ENCODE data around the gene ATP6V1G1. TPM values are rescaled to one million over a fixed set of nuclear protein-coding genes. Genes with fewer than 3 reads are reported as not detected.

The ATP6V1G1 gene
- total RNA-seq, 4 donors from 2014 or later, result 152 to 214 (median 185) TPM

GRCh38 chr9:114606068-114606467 is 18.5 kb downstream of the ATP6V1G1 start:
- DNase-seq (ENCODE audit: low spot score in 2 of 2), result no peak
- WGBS, 2 donors, result 62 to 72% methylated on average over 7 of the region's 7 CpGs
- intact Hi-C loops (cut with DNase I; ENCODE audit: low total_unique reads), result no loop called here
- TF ChIP-seq POLR2A (IDR thresholded peaks at IDR 0.05), result no peak
- TF ChIP-seq, protein P1, sequence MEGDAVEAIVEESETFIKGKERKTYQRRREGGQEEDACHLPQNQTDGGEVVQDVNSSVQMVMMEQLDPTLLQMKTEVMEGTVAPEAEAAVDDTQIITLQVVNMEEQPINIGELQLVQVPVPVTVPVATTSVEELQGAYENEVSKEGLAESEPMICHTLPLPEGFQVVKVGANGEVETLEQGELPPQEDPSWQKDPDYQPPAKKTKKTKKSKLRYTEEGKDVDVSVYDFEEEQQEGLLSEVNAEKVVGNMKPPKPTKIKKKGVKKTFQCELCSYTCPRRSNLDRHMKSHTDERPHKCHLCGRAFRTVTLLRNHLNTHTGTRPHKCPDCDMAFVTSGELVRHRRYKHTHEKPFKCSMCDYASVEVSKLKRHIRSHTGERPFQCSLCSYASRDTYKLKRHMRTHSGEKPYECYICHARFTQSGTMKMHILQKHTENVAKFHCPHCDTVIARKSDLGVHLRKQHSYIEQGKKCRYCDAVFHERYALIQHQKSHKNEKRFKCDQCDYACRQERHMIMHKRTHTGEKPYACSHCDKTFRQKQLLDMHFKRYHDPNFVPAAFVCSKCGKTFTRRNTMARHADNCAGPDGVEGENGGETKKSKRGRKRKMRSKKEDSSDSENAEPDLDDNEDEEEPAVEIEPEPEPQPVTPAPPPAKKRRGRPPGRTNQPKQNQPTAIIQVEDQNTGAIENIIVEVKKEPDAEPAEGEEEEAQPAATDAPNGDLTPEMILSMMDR (IDR thresholded peaks at IDR 0.05), result no peak
- H3K4me3 ChIP-seq (ENCODE audit: low read depth, poor library complexity, severe bottlenecking), result no peak overlapping the region

GRCh38 chr9:114606597-114607207 is 19.1 kb downstream of the ATP6V1G1 start:
- no peak overlapping the region for H3K4me3 ChIP-seq (ENCODE audit: low read depth, poor library complexity, severe bottlenecking)
- DNase-seq (ENCODE audit: low spot score in 2 of 2), result no peak
- TF ChIP-seq POLR2A (IDR thresholded peaks at IDR 0.05), result no peak
- TF ChIP-seq, protein P1 (IDR thresholded peaks at IDR 0.05), result no peak
- intact Hi-C loops (cut with DNase I; ENCODE audit: low total_unique reads), result no loop called here

DNA sequence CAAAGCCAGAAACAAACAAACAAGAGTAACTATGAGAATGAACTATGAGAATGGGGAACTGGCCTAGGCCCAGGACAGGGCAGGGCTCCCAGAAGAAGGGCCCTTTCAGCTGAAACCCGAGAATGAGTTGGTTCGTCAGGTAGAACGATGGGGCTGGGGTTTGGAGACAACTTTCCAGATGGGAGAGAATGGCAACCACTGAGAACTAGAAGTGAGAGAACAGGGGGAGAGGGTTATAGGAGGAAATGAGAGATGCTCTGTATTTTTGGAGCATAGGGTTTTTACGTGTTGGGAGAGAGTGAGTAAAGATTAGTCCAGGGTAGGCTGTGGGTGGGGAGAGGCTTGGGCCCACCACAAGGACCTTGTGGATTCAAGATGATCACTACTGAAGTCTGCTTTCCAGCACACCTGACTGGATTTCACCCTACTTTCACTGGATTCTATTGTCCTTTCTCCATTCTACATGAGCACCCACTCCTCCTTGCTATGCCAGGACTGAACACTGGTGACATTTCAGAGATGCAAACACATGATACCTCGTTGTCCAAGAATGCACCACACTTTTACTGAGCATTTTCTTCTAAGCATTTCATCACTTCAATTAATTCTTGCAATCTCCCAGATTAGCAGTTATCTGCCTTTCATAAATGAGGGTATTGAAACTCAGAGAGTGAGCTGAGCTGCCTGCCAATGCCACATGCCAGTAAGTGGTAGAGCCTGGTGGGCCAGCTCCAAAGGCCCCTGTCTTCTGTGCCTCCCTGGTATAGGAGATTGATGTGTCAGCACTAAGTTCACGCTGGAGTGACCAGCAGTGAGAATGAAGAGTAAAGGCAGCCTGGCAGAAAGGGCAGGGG is 20.3 kb downstream of the ATP6V1G1 start:
- DNase-seq (ENCODE audit: low spot score in 2 of 2), result no peak
- TF ChIP-seq POLR2A (IDR thresholded peaks at IDR 0.05), result no peak
- WGBS, 2 donors, result 86% methylated on average over 6 of the region's 6 CpGs
- intact Hi-C loops (cut with DNase I; ENCODE audit: low total_unique reads), result no loop called here
- no peak overlapping the region for H3K4me3 ChIP-seq (ENCODE audit: low read depth, poor library complexity, severe bottlenecking)

DNA sequence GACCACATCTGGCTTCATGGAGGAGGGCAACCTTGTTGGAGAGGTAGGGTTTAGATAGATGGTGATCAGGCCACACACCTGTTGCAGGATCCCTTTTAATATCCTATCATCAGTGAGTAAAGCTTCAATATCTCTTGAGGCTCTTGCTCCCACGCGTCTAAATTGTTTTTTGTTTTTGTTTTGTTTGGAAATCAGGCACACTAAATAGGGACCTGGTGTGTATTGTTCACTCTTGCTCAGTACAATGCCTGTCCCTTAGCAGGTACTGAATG is 20.9 kb downstream of the ATP6V1G1 start:
- DNase-seq (ENCODE audit: low spot score in 2 of 2), result no peak
- TF ChIP-seq, protein P1 (IDR thresholded peaks at IDR 0.05), result no peak
- TF ChIP-seq POLR2A (IDR thresholded peaks at IDR 0.05), result no peak
- intact Hi-C loops (cut with DNase I; ENCODE audit: low total_unique reads), result no loop called here
- WGBS, 2 donors, result 76 to 81% methylated on average over 2 of the region's 2 CpGs
- H3K4me3 ChIP-seq (ENCODE audit: low read depth, poor library complexity, severe bottlenecking), result no peak overlapping the region

DNA sequence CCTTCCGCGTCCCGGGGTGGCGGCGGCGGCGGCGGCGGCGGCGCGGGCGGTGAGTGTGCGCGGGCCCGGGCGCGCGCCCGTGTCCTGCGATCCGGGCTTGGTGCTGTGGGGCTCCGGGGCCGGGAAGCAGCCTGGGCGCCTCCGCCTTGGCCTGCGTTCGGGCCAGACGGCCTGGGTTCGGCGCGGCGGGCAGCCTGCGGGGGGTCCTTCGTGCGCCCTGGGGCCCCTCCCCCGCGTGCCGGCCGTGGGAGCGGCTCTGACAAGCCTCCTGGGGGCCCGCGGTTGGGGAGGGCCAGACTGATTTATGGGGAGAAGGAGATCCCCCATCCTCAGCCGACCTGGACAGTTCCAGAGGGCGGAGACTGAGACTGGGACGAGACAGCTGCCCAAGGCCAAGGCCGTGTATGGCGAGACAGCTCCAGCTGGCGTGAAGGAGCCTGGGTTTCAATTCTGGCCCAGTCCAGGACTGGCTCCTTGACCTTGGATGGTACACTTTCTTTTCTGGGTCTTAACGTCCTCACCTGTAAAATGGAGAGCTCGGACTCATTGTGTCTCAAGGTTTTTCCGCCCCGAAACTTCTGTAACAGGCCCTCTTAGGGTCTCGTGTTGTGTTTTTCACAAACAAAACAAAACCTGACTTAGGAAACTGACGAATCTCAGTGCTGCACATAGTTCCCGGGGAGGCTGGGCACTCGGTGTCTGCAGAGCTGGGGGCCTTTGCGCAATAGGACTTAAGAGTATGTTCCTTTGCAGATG is 24.1 kb downstream of the ATP6V1G1 start:
- WGBS, 2 donors, result 8 to 14% methylated on average over 15 to 16 of the region's 58 CpGs
- peak overlapping the region; percentile 55 for H3K4me3 ChIP-seq (ENCODE audit: low read depth, poor library complexity, severe bottlenecking)
- intact Hi-C loops (cut with DNase I; ENCODE audit: low total_unique reads), result no loop called here
- peak; percentile 26 to 90 for DNase-seq (ENCODE audit: low spot score in 2 of 2)
- no peak for TF ChIP-seq POLR2A (IDR thresholded peaks at IDR 0.05)
- TF ChIP-seq, protein P1 (IDR thresholded peaks at IDR 0.05), result no peak

- peak in 1 of 2 donors; percentile 81 for DNase-seq (ENCODE audit: low spot score in 2 of 2)
- TF ChIP-seq, protein P1 (IDR thresholded peaks at IDR 0.05), result no peak
- TF ChIP-seq POLR2A (IDR thresholded peaks at IDR 0.05), result no peak
- intact Hi-C loops (cut with DNase I; ENCODE audit: low total_unique reads), result no loop called here
- WGBS, 2 donors, result 40 to 45% methylated on average over 4 of the region's 4 CpGs
- peak overlapping the region; percentile 55 for H3K4me3 ChIP-seq (ENCODE audit: low read depth, poor library complexity, severe bottlenecking)
These were observed 24.8 kb downstream of the ATP6V1G1 start for GRCh38 chr9:114612272-114612923.

Measured in lower leg skin (tissue), 4 donors.